ENCODE data around the gene KIR2DL4.
"Not testable (repeated sequence)": the region's sequence is repeated elsewhere in the genome, so short reads cannot be mapped to it uniquely, and the experiment has no call there.

The KIR2DL4 gene

DNA sequence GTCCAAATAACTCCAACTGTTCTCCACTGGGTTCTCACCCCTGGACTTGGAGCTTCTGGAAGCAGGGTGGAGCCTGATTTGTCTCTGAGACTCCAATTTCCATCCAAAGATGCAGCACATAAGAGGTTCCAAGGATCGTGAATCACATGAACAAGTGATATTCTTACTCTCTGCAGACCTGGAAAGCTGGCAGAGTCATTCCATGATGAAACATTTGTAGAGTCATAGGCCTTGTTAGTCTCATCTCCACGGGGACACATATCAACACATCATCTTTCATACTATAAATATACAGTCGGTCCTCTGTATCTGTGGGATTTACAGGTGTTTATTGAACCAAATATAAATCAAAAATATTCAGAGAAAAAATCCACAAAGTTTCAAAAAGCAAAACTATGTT, 11.2 kb downstream of the KIR2DL4 start:
- not testable (repeated sequence) for ATAC-seq

GRCh38 chr19:54816251-54816650, 12.8 kb downstream of the KIR2DL4 start, which contains the start of gene KIR3DL1:
Gene KIR3DL1, plus strand, starts transcription at chr19:54816468.
- not testable (repeated sequence) for ATAC-seq

GRCh38 chr19:54817670-54818536, 14.5 kb downstream of the KIR2DL4 start:
- TF ChIP-seq, protein P1, sequence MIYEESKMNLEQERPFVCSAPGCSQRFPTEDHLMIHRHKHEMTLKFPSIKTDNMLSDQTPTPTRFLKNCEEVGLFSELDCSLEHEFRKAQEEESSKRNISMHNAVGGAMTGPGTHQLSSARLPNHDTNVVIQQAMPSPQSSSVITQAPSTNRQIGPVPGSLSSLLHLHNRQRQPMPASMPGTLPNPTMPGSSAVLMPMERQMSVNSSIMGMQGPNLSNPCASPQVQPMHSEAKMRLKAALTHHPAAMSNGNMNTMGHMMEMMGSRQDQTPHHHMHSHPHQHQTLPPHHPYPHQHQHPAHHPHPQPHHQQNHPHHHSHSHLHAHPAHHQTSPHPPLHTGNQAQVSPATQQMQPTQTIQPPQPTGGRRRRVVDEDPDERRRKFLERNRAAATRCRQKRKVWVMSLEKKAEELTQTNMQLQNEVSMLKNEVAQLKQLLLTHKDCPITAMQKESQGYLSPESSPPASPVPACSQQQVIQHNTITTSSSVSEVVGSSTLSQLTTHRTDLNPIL (CRISPR knock-in tag; IDR thresholded peaks at IDR 0.05; ENCODE audit: low read depth): no peak
- TF ChIP-seq ZNF70 (CRISPR knock-in tag; IDR thresholded peaks at IDR 0.05) (no peak), PATZ1 (CRISPR knock-in tag; IDR thresholded peaks at IDR 0.05; ENCODE audit: borderline replicate concordance) (no peak), ESRRG (CRISPR knock-in tag; IDR thresholded peaks at IDR 0.05) (no peak), PPARA (CRISPR knock-in tag; IDR thresholded peaks at IDR 0.05; ENCODE audit: borderline replicate concordance) (no peak), ARNTL (CRISPR knock-in tag; IDR thresholded peaks at IDR 0.05; ENCODE audit: borderline replicate concordance, low read depth) (no peak), ZNF565 (CRISPR knock-in tag; conservative IDR thresholded peaks at IDR 0.05; ENCODE audit: low read depth) (no peak), ISL1 (CRISPR knock-in tag; IDR thresholded peaks at IDR 0.05) (no peak), ZFP3 (CRISPR knock-in tag; IDR thresholded peaks at IDR 0.05) (no peak), CSDC2 (CRISPR knock-in tag; IDR thresholded peaks at IDR 0.05) (no peak), TOX (CRISPR knock-in tag; IDR thresholded peaks at IDR 0.05; ENCODE audit: borderline replicate concordance) (no peak), SNAI2 (CRISPR knock-in tag; IDR thresholded peaks at IDR 0.05) (no peak), TCF4 (CRISPR knock-in tag; IDR thresholded peaks at IDR 0.05; ENCODE audit: borderline replicate concordance) (no peak), ZNF8 (CRISPR knock-in tag; IDR thresholded peaks at IDR 0.05) (no peak), POU6F1 (CRISPR knock-in tag; IDR thresholded peaks at IDR 0.05; ENCODE audit: borderline replicate concordance, low read depth) (no peak), GLIS3 (CRISPR knock-in tag; IDR thresholded peaks at IDR 0.05) (no peak)
- TF ChIP-seq, protein P2, sequence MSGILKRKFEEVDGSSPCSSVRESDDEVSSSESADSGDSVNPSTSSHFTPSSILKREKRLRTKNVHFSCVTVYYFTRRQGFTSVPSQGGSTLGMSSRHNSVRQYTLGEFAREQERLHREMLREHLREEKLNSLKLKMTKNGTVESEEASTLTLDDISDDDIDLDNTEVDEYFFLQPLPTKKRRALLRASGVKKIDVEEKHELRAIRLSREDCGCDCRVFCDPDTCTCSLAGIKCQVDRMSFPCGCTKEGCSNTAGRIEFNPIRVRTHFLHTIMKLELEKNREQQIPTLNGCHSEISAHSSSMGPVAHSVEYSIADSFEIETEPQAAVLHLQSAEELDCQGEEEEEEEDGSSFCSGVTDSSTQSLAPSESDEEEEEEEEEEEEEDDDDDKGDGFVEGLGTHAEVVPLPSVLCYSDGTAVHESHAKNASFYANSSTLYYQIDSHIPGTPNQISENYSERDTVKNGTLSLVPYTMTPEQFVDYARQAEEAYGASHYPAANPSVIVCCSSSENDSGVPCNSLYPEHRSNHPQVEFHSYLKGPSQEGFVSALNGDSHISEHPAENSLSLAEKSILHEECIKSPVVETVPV (CRISPR knock-in tag; IDR thresholded peaks at IDR 0.05): no peak
- ATAC-seq: no peak

GRCh38 chr19:54824416-54824815, 21.0 kb downstream of the KIR2DL4 start:
- ATAC-seq: not testable (repeated sequence)

DNA sequence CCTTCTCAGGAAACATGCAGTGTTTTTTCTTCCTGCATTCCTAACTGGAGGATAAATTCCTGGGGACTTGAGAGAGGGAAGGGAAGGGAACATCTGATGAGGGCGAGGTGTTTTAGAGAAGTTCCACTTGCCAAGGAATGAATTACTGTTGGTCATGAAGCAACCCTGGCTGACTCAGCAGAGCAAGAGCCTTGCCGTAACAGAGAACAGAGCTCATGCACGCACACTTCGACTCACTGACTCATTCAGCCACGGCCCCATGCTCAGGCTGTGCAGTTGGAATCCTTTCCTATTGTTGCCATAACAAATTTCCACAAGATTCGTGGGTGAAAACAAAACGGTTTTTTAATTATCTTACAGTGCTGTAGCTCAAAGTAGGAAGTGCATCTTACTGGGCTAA, 21.9 kb downstream of the KIR2DL4 start:
- not testable (repeated sequence) for ATAC-seq

DNA sequence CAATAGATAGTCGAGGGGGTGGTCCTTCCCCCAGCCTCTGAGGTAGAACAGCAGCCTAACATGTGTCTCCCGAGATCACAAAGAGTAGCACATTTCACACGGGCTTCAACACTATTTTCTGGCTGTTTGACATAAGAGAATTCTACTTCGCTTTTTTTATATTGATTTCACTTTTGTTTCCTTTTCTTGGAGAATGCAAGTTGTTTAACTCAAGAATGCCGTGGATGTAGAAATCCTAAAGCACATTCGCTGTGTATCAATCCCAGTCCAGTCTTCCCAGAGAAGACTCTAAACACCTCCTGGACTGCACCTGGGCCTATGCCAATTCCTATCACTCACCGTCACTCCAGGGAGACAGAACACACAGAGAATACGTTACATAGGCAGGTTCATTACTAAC, 24.7 kb downstream of the KIR2DL4 start:
- ATAC-seq: not testable (repeated sequence)

- not testable (repeated sequence) for ATAC-seq
Measured at GRCh38 chr19:54832496-54832895, 29.1 kb downstream of the KIR2DL4 start, which contains the start of gene KIR2DS4. Gene KIR2DS4, plus strand, starts transcription at chr19:54832676.

DNA sequence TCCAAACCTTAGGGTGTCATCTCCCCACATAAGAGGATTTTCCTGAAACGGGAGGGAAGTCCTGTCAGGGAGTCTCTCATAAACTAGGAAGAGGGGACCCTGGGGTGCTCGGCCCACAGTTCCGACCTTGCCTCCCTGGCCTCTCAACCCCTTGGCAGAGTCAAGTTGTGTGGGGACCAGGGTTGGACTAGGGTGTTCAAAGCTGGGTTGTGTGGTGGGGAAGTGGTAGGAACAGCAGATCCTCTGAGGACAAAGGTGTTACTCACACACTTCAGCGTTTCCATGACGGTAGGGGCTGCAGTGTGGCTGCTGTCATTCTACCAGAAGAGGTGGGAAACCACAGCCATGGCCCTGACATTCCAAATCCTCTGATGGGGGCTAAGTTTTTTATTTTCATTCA, 31.7 kb downstream of the KIR2DL4 start:
- ATAC-seq: not testable (repeated sequence)

DNA sequence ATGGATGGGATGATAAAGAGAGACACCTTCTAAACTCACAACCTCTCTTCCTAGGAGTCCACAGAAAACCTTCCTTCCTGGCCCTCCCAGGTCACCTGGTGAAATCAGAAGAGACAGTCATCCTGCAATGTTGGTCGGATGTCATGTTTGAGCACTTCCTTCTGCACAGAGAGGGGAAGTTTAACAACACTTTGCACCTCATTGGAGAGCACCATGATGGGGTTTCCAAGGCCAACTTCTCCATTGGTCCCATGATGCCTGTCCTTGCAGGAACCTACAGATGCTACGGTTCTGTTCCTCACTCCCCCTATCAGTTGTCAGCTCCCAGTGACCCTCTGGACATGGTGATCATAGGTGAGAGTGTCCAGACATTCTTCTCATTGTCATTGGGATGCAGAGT, 34.1 kb downstream of the KIR2DL4 start:
- ATAC-seq: not testable (repeated sequence)

GRCh38 chr19:54843171-54843570, 39.8 kb downstream of the KIR2DL4 start:
- not testable (repeated sequence) for ATAC-seq

- not testable (repeated sequence) for ATAC-seq
Measured at GRCh38 chr19:54850061-54850640, 46.7 kb downstream of the KIR2DL4 start, which contains the start of gene KIR3DL2. Gene KIR3DL2, plus strand, starts transcription at chr19:54850443. Its CDS starts 33 bp downstream, at chr19:54850476.

Data from SK-N-SH treated with all-trans-retinoic acid at 6 μM for 48 hours (cell line).